HCEC 1CT (cell line): ENCODE results near the gene UQCRQ.

Experiments
- DNase-seq: peaks from one replicate; pipeline ENCODE4 v3.0.0-alpha.2; 2017

Gene UQCRQ

DNA sequence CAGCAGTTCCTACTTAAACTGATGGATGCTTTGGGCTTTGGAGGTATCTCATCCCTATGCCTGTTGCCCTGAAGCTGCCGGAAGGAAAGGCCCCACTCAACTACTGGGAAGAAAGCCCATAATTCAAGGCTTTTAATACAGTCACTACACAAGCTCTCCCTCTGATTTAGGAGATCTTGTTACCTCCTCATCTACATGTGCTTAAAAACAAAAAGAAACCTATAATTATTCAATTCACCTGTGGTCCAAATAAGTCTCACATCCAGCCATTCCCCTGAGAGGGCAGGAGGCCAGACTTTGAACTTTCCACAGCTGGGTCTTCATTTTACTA, 6.3 kb downstream of the UQCRQ start:
- no peak for DNase-seq

DNA sequence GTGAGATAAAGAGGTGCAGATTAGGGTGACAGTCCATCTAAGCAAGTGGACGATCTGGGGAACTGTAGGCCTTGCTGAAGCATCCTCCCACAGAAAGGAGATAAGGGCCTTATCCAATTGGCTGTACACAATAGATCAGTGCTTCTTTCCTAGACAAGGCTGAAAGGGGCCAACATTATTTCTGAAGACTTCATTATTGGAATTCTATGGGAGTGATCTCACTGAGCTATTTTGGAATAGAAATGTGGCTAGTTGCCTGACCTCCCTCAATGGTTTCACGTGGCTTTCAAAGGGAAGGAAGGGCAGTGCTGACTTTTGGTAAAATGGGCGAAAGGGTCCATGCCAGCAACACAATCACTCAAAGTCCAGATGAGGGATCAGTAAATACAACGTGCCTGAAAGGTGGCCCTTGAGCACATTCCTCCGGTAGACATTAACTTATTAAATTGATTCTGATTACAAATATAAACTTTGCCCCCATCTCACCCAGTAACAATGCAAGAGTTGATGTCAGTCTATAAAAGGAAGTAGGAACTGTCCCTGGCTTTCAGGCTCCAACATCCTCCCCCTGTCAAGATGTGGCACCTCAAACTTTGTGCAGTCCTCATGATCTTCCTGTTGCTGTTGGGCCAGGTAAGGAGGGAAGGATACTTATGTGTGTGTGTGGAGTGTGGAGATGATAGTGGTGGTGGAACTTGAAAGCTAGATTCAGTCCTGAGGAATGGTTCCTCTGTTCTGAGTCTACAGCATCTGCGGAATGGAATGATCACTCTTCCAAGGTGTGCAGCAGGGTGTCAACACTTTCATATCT, 6.9 kb downstream of the UQCRQ start, which contains the start of gene LEAP2:
LEAP2 (plus strand) TSS at position 550 of the 811 bp plus-strand sequence; CDS start at position 577, 27 bp downstream.
- no peak for DNase-seq

- no peak for DNase-seq
These were observed 7.5 kb downstream of the UQCRQ start for GRCh38 chr5:132873930-132874271.

- peak; percentile 13 for DNase-seq
These were observed 9.7 kb downstream of the UQCRQ start for GRCh38 chr5:132876020-132876759.

DNA sequence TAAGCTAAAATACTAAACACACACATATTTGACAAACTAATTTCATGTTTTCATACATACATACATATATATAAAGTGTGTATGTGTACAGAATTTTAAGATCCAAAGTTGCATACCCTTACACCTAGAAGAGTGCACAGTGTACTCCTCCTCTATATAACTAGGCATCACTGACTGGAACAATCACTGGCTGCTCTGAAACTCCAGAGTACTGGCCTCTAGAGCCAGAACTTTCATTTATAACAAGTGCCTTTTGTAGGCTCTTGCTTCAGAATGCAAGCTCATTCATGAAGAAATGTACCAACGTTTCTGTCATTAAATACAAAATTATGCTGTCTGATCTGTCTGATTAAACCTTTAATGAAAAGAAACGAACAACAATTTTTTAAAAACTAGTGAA, 11.0 kb downstream of the UQCRQ start:
- DNase-seq: no peak

DNA sequence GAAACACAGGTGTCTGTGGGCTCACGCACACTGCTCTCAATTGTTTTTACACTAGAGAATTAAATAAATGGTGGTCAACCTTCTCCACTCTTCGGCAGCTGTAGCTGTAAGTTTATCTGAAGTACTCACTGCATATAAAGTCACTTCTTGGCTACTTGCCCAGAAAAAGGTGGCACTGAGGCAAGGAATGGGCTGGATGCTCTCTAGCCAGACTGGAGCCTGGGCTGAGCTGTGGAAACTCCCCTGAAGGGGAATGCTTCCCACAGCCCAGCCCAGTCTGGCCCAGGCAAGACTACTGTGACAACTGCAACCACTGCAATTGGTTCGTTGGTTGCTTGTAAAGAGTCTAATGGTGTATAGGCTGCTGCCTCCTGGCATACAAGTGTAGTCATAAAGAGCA, 11.5 kb downstream of the UQCRQ start:
- no peak for DNase-seq

- peak; percentile 69 for DNase-seq
These were observed 16.9 kb downstream of the UQCRQ start for GRCh38 chr5:132883261-132883834.

- DNase-seq: no peak
These were observed 18.1 kb downstream of the UQCRQ start for GRCh38 chr5:132884548-132884947.

DNA sequence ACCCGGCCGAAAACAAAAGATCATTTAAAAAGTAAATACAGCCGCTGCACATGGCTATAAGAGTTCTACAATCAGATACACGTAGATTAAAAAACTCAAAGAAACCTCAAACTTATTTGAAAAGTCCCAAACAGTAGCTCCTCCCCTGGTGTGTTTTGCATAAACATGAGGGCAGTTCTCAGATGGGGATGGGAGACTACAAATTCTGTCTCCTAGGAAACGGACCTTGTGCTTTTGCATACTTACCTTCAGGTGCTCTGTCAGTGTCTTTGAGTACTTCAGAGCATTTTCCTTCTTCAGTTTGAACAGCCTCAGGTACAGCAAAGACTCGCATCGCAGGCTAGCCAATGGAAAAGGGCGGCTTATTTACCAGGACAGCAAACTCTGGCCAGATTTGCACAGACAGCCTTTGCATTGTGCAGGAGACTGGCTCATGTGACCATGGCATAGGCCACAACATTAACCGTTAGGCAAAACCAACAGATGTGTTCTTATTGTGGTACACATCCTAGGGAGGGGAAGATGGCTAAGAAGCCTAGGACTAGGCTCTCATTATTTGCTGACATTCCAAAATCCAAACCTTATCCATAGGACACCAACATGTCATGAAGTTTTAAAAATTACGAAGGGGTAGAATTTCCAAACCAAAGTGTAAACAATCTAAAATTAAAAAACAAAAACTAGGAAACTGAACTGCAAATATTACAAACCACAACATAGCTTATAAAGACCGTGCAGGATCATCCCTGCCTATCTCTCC, 19.8 kb downstream of the UQCRQ start:
- no peak for DNase-seq

DNA sequence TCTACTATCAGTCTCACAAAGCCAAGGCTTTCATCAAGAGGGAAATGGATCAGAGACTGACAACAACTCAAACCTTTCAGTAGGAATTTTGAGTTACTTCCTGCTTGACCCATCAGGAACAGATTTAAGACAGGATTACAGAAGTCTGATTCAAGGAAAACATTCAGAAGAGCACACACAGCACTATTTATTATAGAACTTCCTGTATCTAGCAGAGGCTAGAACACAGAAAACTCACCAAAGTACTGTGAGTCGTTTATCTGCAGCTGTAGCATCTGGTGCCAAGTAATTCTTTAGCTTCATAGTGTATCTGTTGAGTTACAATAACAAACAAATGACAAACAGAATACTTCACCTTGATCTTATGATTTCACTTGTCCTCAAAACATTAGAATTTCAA, 20.8 kb downstream of the UQCRQ start:
- no peak for DNase-seq

- DNase-seq: no peak
These were observed 23.1 kb downstream of the UQCRQ start for GRCh38 chr5:132889501-132889900.

DNA sequence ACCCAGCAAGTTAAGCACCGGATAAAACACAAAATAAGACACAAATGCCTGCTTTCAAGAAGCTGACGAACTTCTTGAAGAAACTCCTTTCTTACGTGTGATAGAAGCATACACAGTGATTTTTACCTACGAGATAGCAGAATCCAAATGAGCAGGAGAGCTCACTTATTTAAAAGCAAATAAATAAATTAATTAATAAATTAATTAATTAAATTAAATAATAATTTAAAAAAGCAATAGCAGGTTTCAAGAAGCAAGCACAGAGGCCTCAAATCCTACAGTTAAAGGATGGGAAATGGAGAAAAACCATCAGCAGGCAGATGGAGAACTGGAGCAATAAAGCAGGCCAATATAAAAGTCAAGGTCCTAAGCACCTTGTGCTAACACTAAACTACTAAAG, 24.4 kb downstream of the UQCRQ start:
- no peak for DNase-seq

DNA sequence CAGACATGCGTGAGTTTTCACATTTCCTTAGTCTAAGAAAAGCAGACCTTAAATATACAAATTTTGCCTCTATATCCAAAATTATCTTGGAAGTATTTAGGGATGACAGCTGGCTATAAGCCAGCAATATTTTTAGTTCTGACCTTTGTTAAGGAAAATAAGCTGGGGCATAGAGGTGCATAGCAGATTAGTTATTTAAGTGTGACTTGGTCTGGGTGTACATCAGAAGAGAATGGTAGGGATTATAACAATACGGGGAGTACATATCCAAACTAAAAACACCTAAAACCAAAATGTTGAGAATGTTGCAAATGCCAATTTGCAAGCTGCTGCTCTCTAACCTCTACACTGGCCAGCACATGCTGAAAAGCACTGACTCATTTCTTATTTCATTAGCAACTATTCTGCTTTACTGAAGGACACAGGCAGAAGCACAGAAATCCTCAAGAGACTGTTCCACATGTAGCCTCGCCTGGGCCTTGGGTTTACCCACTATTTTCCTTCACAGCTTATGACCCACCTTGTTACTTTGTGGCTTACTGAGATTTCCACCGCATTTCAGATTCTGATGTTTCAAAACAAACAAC, 29.4 kb downstream of the UQCRQ start:
- no peak for DNase-seq

GRCh38 chr5:132896685-132897084, 30.2 kb downstream of the UQCRQ start:
- DNase-seq: no peak

GRCh38 chr5:132898094-132898493, 31.7 kb downstream of the UQCRQ start:
- DNase-seq: no peak

GRCh38 chr5:132901036-132901435, 34.6 kb downstream of the UQCRQ start:
- no peak for DNase-seq

- no peak for DNase-seq
These were observed 35.3 kb downstream of the UQCRQ start for GRCh38 chr5:132901730-132902129.

- DNase-seq: peak; percentile 64
These were observed 39.5 kb downstream of the UQCRQ start for GRCh38 chr5:132905938-132906337.

- DNase-seq: no peak
These were observed 40.7 kb downstream of the UQCRQ start for GRCh38 chr5:132907161-132907560.

GRCh38 chr5:132909702-132910101, 43.3 kb downstream of the UQCRQ start:
- no peak for DNase-seq

DNA sequence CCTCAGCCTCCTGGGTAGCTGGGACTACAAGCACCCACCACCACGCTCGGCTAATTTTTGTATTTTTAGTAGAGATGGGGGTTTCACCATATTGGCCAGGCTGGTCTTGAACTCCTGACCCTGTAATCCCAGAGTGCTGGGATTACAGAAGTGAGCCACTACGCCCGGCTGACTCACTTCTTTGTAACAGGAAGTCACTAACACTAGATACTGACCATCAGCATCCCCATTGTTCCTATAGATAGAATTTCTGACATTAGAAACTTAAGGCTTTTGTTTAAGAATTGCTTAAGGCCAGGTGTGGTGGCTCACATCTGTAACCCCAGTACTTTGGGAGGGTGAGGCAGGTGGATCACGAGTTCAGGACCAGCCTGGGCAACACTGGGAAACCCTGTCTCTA, 49.2 kb downstream of the UQCRQ start:
- DNase-seq: peak; percentile 34

DNA sequence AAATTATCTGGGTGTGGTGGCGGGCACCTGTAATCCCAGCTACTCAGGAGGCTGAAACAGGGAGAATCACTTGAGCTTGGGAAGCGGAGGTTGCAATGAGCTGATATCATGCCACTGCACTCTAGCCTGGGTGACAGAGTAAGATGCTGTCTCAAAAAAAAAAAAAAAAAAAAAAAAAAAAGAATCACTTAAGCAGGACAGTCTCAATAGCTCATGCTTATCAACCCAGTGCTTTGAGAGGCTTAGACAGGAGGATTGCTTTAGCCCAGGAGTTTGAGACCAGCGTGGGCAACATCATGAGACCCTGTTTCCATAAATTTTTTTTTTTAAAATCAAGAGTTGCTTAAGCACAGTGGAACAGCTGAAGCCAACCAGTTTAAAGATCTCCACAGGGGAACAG, 49.6 kb downstream of the UQCRQ start:
- no peak for DNase-seq
